Prostate gland (tissue), 2 donors: Measurements from ENCODE around the gene FGF12.

Experiments
- CTCF ChIP-seq, 4 experiments: fragments of 200-600 bp in 2 of 4; fragments of 450-650 bp in 2 of 4; sonication (generic) in 2 of 4; IDR thresholded peaks; 1 replicate in 3 of 4; 2 replicates in 1 of 4; pipeline ENCODE4 v1.5.1; 2016 to 2019; ENCODE audit warnings: antibody characterized with exemption in 4 of 4, mild to moderate bottlenecking in 2 of 4, moderate library complexity in 2 of 4
- POLR2AphosphoS5 ChIP-seq: sonication (generic); formaldehyde crosslinking; IDR thresholded peaks from one replicate; pipeline ENCODE4 v1.6.1; 2017; ENCODE audit warnings: antibody characterized with exemption

GRCh38 chr3:192371870-192372400 lies 355.4 kb downstream of the FGF12 start:
- no peak for TF ChIP-seq POLR2AphosphoS5
- TF ChIP-seq CTCF (IDR thresholded peaks at IDR 0.05), result no peak
